ENCODE results near the gene KRTAP9-8.
"Not testable (repeated sequence)": the region's sequence is repeated elsewhere in the genome, so short reads cannot be mapped to it uniquely, and the experiment has no call there.

- TF ChIP-seq CTCF (IDR thresholded peaks at IDR 0.05; ENCODE audit: insufficient read depth, low read length); POLR2AphosphoS5 (IDR thresholded peaks at IDR 0.05; ENCODE audit: low read depth); REST (IDR thresholded peaks at IDR 0.05; ENCODE audit: insufficient replicate concordance, low read depth); GABPA (IDR thresholded peaks at IDR 0.05; ENCODE audit: low read depth): not testable (repeated sequence)
These were observed 37.9 kb downstream of the KRTAP9-8 start, which contains the start of gene KRTAP9-7 for GRCh38 chr17:41275648-41276190.
